ENCODE results near the gene NTNG1.

Gene NTNG1

GRCh38 chr1:107343601-107344000 is 202.8 kb downstream of the NTNG1 start:
- no peak for DNase-seq

GRCh38 chr1:107344268-107344760 is 203.5 kb downstream of the NTNG1 start:
- no peak for DNase-seq

GRCh38 chr1:107344836-107345235 is 204.0 kb downstream of the NTNG1 start:
- no peak for DNase-seq

DNA sequence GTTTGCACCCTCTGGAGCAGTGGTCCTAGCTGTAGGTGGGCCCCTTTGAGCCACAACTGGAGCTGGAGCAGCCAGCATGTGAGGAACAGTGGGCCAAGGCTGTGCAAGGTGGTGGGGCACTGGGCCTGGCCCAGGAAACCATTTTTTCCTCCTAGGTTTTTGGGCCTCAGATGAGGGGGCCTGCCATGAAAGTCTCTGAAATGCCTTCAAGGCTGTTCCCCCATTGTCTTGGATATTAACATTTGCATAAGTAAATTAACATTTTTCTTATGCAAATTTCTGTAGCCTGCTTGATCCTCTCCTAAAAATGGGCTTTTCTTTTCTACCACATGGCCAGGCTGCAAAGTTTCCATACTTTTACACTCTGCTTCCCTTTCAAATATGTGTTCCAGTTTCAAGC is 212.0 kb downstream of the NTNG1 start:
- DNase-seq, result no peak

GRCh38 chr1:107357376-107357775 is 216.5 kb downstream of the NTNG1 start:
- no peak for DNase-seq

- DNase-seq, result no peak
These were observed 217.9 kb downstream of the NTNG1 start for GRCh38 chr1:107358619-107359327.

DNA sequence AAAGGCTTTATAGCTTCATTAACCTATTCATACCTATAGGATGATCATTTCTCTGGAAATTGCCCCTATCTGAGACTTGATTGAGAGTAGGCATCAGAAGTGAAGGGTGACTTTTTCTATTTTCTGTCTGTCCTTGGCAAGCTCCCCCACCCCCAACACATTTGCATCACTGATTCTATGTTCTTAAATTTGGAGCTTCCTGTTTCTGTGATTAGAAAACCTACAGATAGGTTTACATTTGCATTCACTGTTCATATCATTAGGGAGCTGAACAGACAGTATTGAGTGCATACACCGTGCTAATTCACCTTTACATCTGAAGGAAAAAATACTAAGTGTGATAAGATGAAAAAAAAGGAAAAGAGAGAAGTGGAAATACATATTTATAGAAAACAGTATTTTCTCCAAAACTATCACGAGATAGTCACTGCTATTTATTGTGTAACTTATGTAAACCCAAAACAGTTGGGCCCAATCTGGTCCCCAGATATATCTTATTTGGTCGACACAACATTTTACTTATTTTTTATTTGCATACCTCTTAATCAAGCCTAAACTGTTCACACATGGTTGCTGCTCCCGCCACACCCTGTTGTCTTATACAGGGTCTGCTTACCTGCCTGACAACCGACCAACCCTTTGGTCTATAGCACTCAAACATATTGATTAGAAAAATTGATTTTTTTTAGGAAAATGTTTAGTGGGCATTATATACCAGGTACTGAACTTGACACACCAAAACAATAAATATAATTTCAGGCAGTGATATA is 218.8 kb downstream of the NTNG1 start:
- DNase-seq, result no peak

GRCh38 chr1:107362468-107363140 is 221.8 kb downstream of the NTNG1 start:
- DNase-seq, result no peak

DNA sequence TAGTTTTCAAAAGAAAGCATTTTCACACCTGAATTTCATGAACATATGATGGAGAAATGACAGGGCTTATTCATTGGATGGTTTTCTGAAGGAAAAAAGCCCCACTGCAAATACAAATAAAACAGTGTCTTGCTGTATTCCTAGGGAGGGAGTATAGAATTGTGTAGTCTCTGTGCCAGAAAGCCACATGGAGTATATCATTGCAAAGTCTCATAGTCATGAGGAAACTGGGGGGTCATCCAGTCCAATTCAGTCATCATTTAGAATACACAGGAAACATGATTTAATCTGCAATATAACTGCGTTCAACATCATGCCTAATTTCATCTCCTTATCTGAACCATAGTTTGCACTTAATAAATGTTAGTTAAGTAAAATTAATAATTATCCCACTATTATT is 222.3 kb downstream of the NTNG1 start:
- no peak for DNase-seq

DNA sequence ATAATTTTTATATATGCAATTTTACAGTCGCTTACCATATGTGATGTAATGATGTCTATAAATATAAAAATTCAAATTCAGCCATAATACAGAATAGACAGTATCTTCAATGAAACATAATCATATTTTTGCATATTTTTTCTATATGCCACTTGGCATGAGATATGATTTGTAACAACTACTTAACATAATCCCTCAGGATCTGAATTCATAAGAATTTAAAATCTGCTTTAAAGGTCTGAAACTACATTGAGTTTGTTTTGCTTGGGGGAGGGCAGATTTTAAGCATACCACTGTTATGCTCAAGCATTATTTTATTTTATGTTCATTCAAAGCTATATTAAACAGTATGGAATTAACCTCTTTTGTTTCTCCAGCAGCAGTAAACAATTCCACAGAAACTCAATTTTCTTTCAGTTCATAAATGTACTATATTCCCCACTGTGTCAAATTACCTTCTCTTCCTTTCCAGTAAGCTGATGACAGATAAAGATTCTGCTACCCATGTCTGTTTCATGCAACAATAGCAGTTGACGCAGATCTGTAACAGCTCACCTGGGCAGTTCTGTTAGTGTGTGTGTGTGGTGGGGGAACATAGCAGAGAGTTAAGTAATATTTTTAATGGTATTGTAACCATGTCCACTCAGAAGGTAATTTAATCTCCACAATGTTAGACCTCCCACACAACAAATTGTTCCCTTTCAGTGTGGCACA is 224.8 kb downstream of the NTNG1 start:
- DNase-seq, result no peak

DNA sequence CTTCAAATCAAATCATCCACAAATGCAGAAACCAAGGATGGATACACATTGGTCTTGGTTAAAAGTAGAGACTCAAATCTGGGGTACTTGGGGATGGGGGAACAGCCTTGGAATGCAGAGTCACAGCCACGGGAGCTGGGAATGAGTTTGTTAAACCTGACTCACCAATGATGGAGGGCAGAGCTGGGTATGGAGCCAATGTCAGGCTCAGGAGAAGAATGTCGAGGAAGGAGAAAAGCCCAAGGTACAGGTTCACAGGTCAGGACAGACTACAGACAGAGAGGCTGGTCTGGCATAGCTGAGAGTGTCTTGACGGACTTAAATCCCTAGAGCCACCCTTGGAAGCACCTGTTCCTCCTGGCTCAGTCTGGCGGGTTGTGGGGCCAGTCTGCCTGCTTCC is 237.6 kb downstream of the NTNG1 start:
- no peak for DNase-seq

DNA sequence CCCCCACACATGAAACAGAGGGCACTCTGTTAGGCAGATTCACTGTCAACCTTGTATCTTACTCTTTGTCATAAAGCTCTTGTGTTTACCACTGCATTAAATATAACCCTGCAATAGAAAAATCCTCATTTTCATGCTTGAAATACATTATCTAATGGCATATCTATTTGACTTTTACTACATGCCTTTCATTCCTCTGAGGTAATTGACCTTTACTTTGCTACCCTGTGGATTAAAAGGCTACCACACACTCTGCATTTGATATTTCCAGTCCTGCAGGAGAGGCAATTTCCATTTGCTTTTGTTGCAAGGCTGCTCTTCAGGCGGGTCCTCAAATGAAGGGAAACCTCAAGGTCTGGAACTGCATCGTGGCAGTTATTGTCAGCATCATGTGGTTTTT is 238.0 kb downstream of the NTNG1 start:
- no peak for DNase-seq

- DNase-seq, result no peak
These were observed 239.0 kb downstream of the NTNG1 start for GRCh38 chr1:107379826-107380225.

- DNase-seq, result no peak
These were observed 248.9 kb downstream of the NTNG1 start for GRCh38 chr1:107389410-107390396.

- no peak for DNase-seq
These were observed 253.5 kb downstream of the NTNG1 start for GRCh38 chr1:107394301-107394700.

GRCh38 chr1:107401704-107402103 is 260.9 kb downstream of the NTNG1 start:
- no peak for DNase-seq

- no peak for DNase-seq
These were observed 263.9 kb downstream of the NTNG1 start for GRCh38 chr1:107404756-107405155.

DNA sequence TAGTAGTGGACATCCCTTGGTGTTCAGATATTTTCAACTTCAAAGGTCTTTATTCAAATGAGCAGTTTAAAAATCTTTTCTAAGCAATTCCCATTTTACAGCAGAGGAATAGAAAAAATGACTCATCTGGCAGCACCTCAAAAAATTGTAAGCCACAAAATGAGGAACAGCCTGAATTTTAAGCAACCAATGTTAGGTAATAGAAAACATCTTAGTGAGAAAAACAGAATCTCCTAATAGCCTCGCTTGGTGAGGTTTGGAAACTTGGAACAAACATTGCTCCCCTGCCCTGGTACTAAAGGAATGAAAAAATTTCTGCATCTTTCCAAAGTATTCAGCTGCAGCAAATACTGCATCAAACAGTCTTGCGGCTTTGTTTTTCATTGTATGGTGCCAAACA is 264.4 kb downstream of the NTNG1 start:
- DNase-seq, result no peak

DNA sequence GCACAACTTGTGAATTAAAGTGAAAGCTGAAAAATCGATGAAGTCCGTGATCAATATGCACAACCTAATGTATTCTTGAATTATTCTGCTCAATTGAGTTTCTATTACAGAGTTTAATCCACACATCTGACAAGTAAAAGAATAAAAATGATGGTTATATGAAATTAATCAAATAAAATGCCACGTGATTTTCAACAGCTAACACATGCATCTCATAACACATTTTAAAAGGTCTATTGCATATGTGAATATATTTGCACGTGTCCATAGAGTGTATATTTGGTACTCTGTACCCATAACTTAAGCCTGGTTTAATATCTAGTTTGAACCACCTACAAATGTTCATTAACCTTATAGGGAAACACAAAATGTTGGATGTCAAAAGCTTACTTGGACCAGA is 266.2 kb downstream of the NTNG1 start:
- DNase-seq, result no peak

GRCh38 chr1:107413546-107413945 is 272.7 kb downstream of the NTNG1 start:
- no peak for DNase-seq

DNA sequence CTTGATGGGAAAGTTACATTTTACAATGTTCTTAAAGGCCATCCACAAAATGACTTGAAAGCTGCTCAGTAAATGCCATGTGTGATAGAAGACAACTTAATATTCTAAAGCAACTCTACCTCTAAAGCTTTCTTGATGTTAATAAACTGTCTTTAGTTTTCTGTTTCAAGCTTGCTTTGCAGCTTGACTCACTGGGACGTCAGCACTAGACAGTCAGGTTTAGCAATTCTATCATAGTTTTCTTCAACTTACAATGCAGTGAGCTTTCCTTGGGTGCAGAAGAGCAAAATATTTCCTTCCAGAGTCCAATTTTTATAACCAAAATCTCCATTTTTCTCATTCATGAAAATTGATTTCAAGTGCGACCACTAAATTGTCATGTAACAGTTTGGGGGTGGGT is 273.1 kb downstream of the NTNG1 start:
- no peak for DNase-seq

DNA sequence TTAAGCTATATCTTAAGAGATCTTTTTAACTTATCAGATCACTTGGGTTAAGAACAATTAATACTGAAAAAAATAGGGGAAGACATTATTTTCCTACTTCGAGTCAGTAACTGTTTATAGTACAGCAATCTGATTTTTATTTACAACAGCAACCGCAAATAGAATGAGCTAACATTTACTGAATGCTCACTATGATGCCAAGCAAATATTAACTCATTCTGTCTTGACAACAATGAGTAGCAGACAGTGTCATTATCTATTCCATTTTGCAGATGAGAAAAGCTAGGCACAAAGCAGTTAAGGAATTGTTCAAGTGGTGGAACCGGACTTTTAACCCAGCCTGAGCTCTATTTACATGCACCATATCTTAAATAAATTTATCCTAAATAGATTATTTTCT is 273.7 kb downstream of the NTNG1 start:
- DNase-seq, result no peak

Data from activated naive CD4-positive, alpha-beta T cell treated with Interleukin-2 at 50 U/mL for 16 hours (primary cell).